Activated T-cell treated with anti-CD3 and anti-CD28 coated beads for 24 hours (primary cell): Measurements from ENCODE around the gene BRSK2.

Experiments
- DNase-seq: peaks from one replicate; pipeline ENCODE4 v3.0.0-alpha.2; 2020; ENCODE audit warnings: low read depth

Gene BRSK2

GRCh38 chr11:1377231-1377780, 12.4 kb upstream of the BRSK2 start:
- no peak for DNase-seq

- DNase-seq: no peak
Measured at GRCh38 chr11:1381793-1382425, 7.8 kb upstream of the BRSK2 start.

GRCh38 chr11:1382429-1382828, 7.3 kb upstream of the BRSK2 start:
- no peak for DNase-seq

GRCh38 chr11:1382831-1383607, 6.7 kb upstream of the BRSK2 start:
- peak; percentile 70 for DNase-seq

GRCh38 chr11:1384199-1384970, 5.3 kb upstream of the BRSK2 start:
- DNase-seq: no peak

- no peak for DNase-seq
Measured at GRCh38 chr11:1387521-1387920, 2.2 kb upstream of the BRSK2 start.

- DNase-seq: no peak
Measured at GRCh38 chr11:1387961-1388762, 1.6 kb upstream of the BRSK2 start.

GRCh38 chr11:1388763-1389102, 1.0 kb upstream of the BRSK2 start:
- no peak for DNase-seq

GRCh38 chr11:1389103-1389931, 417 bp upstream of the BRSK2 start:
- peak; percentile 97 for DNase-seq

- DNase-seq: no peak
Measured at GRCh38 chr11:1390569-1391164, 933 bp downstream of the BRSK2 start.

- no peak for DNase-seq
Measured at GRCh38 chr11:1391165-1392075, 1.7 kb downstream of the BRSK2 start.

GRCh38 chr11:1392111-1392510, 2.4 kb downstream of the BRSK2 start:
- no peak for DNase-seq

- DNase-seq: no peak
Measured at GRCh38 chr11:1392561-1392960, 2.8 kb downstream of the BRSK2 start.

- DNase-seq: no peak
Measured at GRCh38 chr11:1393038-1393710, 3.4 kb downstream of the BRSK2 start.

- DNase-seq: no peak
Measured at GRCh38 chr11:1394936-1395772, 5.4 kb downstream of the BRSK2 start.

- DNase-seq: no peak
Measured at GRCh38 chr11:1395773-1396374, 6.1 kb downstream of the BRSK2 start.

GRCh38 chr11:1396375-1396841, 6.7 kb downstream of the BRSK2 start:
- no peak for DNase-seq
